ENCODE measurements around the gene SYAP1.
"Not testable (repeated sequence)": the region's sequence is repeated elsewhere in the genome, so short reads cannot be mapped to it uniquely, and the experiment has no call there.

The SYAP1 gene

DNA sequence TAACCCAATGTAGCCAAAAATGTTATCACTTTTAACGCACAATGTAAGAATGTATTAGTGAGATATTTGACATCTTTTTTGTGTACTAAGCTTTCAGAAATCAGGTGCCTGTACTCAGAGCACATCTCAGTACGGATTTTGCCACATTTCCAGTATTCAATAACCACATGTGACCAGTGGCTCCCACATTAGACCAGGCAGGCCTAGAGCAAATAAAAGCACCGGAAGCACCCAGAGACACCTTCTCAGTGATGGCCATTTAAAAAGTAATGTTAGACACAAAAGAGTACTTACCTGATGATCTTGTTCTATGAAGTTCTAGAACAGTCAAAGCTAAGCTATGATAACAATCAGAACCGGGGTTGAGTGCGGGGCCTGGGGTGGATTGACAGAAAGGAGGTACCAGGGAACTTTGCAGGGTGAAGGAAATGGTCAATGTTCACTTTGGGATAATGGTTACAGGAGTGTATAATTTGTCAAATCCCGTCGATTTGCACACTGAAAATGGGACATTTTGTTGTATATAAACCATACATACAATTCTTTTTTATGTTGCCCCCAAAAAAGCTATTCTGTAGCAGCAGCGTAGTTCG lies 8.1 kb upstream of the SYAP1 start:
- H3K4me3 ChIP-seq (ENCODE audit: low read depth, low read length), result peak overlapping the region; percentile 55
- DNase-seq (ENCODE audit: low read depth), result no peak
- TF ChIP-seq, protein P1, sequence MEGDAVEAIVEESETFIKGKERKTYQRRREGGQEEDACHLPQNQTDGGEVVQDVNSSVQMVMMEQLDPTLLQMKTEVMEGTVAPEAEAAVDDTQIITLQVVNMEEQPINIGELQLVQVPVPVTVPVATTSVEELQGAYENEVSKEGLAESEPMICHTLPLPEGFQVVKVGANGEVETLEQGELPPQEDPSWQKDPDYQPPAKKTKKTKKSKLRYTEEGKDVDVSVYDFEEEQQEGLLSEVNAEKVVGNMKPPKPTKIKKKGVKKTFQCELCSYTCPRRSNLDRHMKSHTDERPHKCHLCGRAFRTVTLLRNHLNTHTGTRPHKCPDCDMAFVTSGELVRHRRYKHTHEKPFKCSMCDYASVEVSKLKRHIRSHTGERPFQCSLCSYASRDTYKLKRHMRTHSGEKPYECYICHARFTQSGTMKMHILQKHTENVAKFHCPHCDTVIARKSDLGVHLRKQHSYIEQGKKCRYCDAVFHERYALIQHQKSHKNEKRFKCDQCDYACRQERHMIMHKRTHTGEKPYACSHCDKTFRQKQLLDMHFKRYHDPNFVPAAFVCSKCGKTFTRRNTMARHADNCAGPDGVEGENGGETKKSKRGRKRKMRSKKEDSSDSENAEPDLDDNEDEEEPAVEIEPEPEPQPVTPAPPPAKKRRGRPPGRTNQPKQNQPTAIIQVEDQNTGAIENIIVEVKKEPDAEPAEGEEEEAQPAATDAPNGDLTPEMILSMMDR (IDR thresholded peaks at IDR 0.05; ENCODE audit: control insufficient read depth, extremely low read depth, insufficient read depth), result no peak

DNA sequence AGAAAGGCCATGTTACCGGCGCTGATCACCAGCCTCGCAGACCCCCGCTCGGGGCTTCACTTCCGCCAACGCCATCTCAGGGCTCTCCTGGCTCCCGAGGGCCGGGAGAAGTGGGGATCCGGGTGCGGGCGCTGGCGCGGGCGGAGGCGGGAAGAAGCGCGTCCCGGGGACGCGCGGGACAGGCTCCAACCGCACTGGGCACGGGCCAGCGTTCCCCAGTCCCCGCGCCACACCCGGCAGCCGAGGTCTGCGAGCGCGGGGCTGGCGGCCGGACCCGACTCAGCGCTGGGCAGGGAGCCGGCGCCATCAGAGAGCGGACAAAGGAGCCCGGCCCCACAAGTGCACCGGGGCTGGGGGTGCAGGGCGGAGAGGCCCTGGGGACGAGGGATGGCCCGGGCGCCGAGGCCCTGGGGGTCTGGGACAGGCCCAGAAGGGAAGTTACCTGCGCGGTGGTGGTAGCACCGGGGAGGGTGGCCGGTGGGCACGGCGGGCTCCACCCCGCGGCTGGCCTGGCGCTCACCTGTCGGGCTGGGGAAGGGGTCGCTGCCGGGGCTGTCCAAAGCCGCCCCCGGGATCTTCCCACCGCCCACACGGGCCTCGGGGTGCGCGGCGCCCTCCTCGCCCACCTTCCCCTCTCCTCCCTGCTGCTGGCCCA lies 7.4 kb upstream of the SYAP1 start:
- DNase-seq (ENCODE audit: low read depth), result no peak
- H3K4me3 ChIP-seq (ENCODE audit: low read depth, low read length), result peak overlapping the region; percentile 55
- TF ChIP-seq, protein P1 (IDR thresholded peaks at IDR 0.05; ENCODE audit: control insufficient read depth, extremely low read depth, insufficient read depth), result no peak

DNA sequence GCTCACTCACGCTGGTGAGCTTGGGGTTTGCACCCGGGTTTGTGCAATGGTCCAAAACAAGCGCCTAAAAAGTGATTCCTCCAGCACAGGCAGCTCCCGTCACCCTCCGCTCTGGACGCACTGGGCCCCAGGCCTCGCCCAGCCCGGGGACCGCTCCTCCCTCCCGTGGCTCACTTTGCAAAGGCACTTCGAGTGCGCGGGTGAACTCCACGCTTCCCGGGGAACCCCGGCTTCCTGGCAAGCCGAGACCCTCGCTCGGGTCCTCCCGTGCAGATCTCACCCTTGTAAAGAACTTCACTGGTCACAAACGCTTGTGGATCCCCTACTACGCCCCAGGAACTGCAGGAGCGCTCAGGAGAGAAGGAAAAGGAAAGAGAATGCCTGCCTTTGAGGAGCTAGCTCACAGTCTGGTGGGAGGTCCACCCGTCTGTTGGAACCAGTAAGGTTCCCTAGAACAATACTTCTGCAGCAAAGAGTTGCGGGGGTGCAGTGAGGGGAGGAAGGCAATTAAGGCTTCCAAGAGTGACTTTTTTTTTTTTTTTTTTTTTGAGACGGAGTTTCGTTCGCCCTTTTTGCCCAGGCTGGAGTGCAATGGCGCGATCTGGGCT lies 6.8 kb upstream of the SYAP1 start, which contains the start of gene CTPS2:
TSS of gene CTPS2 (minus strand) at position 122 of the 608 bp plus-strand sequence. CDS start 9,767 bp downstream, outside the sequence.
- TF ChIP-seq, protein P1 (IDR thresholded peaks at IDR 0.05; ENCODE audit: control insufficient read depth, extremely low read depth, insufficient read depth), result no peak
- DNase-seq (ENCODE audit: low read depth), result no peak
- peak within 1 kb of the TSS; percentile 55 for H3K4me3 ChIP-seq (ENCODE audit: low read depth, low read length)

DNA sequence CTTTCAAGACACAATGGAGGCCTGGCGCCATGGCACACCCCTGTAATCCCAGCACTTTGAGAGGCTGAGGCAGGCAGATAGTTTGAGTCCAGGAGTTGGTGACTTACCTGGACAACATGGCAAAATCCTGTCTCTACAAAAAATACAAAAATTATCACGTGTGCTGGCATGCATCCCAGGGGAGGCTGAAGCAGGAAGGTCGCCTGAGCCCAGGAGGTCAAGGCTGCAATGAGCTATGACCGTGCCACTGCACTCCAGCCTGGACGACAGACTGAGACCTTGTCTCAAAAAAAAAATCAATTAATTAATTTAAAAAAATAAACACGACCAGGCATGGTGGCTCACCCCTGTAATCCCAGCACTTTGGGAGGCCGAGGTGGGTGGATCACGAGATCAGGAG lies 4.9 kb upstream of the SYAP1 start:
- TF ChIP-seq, protein P1 (IDR thresholded peaks at IDR 0.05; ENCODE audit: control insufficient read depth, extremely low read depth, insufficient read depth), result no peak
- DNase-seq (ENCODE audit: low read depth), result no peak

DNA sequence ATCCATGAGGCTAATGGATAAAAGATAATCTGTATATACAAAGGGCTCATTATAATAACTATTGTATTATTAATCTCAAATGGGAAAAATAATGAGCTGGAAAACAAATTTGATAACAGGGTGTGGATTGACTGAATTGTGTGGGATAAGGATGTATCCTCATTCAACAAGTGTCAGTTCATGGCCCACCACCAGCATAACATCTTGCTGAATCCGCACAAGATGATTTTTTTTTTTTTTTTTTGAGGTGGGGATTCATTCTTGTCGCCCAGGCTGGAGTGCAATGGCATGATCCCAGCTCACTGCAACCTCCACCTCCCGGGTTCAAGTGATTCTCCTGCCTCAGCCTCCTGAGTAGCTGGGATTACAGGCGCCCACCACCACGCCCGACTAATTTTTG lies 3.8 kb upstream of the SYAP1 start:
- DNase-seq (ENCODE audit: low read depth); H3K4me3 ChIP-seq (ENCODE audit: low read depth, low read length): not testable (repeated sequence)

More for the DNA sequence above, 4.9 kb upstream of the SYAP1 start:
- no peak overlapping the region for H3K4me3 ChIP-seq (ENCODE audit: low read depth, low read length)

DNA sequence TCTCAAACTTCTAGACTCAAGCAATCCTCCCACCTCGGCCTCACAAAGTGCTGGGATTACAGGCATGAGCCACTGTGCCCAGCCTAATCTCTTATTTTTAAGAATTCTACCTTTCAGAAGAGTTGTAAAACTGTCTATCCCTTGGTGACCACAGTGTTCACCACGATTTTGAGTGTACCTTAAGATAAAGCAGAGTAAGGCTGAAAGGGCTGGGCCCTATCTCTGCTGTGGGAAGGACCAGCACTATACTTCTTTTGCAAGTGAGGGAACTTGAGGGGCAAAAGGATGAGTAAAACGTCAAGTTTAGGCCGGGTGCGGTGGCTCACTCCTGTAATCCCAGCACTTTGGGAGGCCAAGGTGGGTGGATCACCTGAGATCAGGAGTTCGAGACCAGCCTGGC lies 3.0 kb upstream of the SYAP1 start:
- not testable (repeated sequence) for H3K4me3 ChIP-seq (ENCODE audit: low read depth, low read length); DNase-seq (ENCODE audit: low read depth)

DNA sequence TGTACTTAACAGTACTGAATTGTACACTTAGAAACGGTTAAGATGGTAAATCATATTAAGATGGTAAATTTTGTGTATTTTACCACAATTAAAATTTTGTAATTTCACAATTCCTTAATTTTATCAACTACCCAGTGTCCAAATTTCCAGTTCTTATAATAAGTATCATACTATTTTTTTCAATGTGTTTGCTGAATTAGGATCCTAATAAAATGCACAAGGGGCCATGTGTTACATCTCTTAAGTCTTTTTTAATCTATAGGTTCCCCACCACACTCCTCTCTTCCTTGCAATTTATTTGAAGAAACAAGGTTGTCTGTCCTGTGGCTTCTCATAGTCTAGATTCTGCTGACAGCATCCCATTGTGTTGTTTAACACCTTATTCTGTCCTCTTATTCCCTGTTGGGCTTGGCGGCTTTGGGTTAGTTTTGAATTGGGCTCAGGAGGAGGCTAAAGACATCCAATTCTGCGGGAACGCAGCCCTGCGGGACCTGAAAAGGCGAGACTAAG lies 533 bp upstream of the SYAP1 start:
- TF ChIP-seq, protein P1 (IDR thresholded peaks at IDR 0.05; ENCODE audit: control insufficient read depth, extremely low read depth, insufficient read depth), result no peak
- H3K4me3 ChIP-seq (ENCODE audit: low read depth, low read length), result peak overlapping the region; percentile 72
- no peak for DNase-seq (ENCODE audit: low read depth)

Data from LNCaP clone FGC (cell line).